ENCODE measurements around the gene DMBX1. TPM values are rescaled to one million over a fixed set of nuclear protein-coding genes. Genes with fewer than 3 reads are reported as not detected.
A peak's percentile ranks its signal among the peaks of the same experiment; 100 is the strongest.

The DMBX1 gene
- polyA plus RNA-seq, 1 of the 3 experiments (the other 2 are of a cell fraction): not detected

GRCh38 chr1:46526691-46527291 lies 37.2 kb downstream of the DMBX1 start:
- CTCF ChIA-PET: interaction anchor here (0.6 to 17.9 kb wide), 29 partner anchors 9 to 198 kb away, joined by 3 to 496 read pairs (median 6); partner anchors contain the start of gene EFCAB14
- peaks cover 12% of the 10 kb centered on the region for H3F3A ChIP-seq (replicated peaks; ENCODE audit: insufficient read depth)
- no peak overlapping the region for H3K27ac ChIP-seq (ENCODE audit: low read depth in 2 of 2, low read length in 1 of 2)
- 57% methylated on average over 8 of the region's 14 CpGs for WGBS (ENCODE audit: low lambda C conversion rate)
- no peaks in the 10 kb centered on the region for H3K79me2 ChIP-seq (ENCODE audit: insufficient read depth)
- TF ChIP-seq MEF2A (IDR thresholded peaks at IDR 0.05; ENCODE audit: borderline replicate concordance, low read depth): no peak
- TF ChIP-seq GATA2 (CRISPR knock-in tag; IDR thresholded peaks at IDR 0.05): no peak
- TF ChIP-seq RAD21 (IDR thresholded peaks at IDR 0.05; ENCODE audit: low read length): no peak
- TF ChIP-seq SIN3A (IDR thresholded peaks at IDR 0.05; ENCODE audit: borderline replicate concordance, low read depth, low read length): no peak
- TF ChIP-seq NRF1 (IDR thresholded peaks at IDR 0.05; ENCODE audit: low read depth, low read length): no peak
- TF ChIP-seq YY1 (IDR thresholded peaks at IDR 0.05; ENCODE audit: low read depth): no peak
- no peak for TF ChIP-seq TAF1 (IDR thresholded peaks at IDR 0.05; ENCODE audit: borderline replicate concordance, low read depth, low read length)
- TF ChIP-seq TCF12 (IDR thresholded peaks at IDR 0.05): no peak
- TF ChIP-seq, protein P1, sequence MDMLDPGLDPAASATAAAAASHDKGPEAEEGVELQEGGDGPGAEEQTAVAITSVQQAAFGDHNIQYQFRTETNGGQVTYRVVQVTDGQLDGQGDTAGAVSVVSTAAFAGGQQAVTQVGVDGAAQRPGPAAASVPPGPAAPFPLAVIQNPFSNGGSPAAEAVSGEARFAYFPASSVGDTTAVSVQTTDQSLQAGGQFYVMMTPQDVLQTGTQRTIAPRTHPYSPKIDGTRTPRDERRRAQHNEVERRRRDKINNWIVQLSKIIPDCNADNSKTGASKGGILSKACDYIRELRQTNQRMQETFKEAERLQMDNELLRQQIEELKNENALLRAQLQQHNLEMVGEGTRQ (IDR thresholded peaks at IDR 0.05; ENCODE audit: borderline replicate concordance, low read depth, low read length): no peak
- no peak for TF ChIP-seq FOXM1 (IDR thresholded peaks at IDR 0.05; ENCODE audit: low read depth)
- no peak for TF ChIP-seq NFIC (IDR thresholded peaks at IDR 0.05; ENCODE audit: borderline replicate concordance)
- H3K4me2 ChIP-seq: no peak overlapping the region
- no peak overlapping the region for H2AFZ ChIP-seq (ENCODE audit: low read depth)
- POLR2A ChIA-PET: no interaction called here
- DNase-seq: no peak
- H3K9me3 ChIP-seq: no peaks in the 10 kb centered on the region
- no peak overlapping the region for H3K4me3 ChIP-seq (ENCODE audit: low read depth in 2 of 2, low read length in 1 of 2)
- H3K4me1 ChIP-seq (ENCODE audit: control insufficient read depth in 1 of 2, insufficient read depth in 2 of 2, low read depth in 1 of 2, low read length in 1 of 2): peaks cover 0 to 13% of the 10 kb centered on the region in 2 experiments; a peak in 1 of 4 replicates
- H3K9ac ChIP-seq: no peak overlapping the region
- H3K27me3 ChIP-seq (ENCODE audit: insufficient read depth): no peaks in the 10 kb centered on the region; the same call in 1 of the 2 replicates
- H4K20me1 ChIP-seq (ENCODE audit: insufficient read depth): no peaks in the 10 kb centered on the region
- no peaks in the 10 kb centered on the region for H3K36me3 ChIP-seq (replicated peaks in 1 of 2; ENCODE audit: control insufficient read depth in 1 of 2, insufficient read depth in 2 of 2, low read length in 1 of 2)
- H3K9me2 ChIP-seq: no peaks in the 10 kb centered on the region

DNA sequence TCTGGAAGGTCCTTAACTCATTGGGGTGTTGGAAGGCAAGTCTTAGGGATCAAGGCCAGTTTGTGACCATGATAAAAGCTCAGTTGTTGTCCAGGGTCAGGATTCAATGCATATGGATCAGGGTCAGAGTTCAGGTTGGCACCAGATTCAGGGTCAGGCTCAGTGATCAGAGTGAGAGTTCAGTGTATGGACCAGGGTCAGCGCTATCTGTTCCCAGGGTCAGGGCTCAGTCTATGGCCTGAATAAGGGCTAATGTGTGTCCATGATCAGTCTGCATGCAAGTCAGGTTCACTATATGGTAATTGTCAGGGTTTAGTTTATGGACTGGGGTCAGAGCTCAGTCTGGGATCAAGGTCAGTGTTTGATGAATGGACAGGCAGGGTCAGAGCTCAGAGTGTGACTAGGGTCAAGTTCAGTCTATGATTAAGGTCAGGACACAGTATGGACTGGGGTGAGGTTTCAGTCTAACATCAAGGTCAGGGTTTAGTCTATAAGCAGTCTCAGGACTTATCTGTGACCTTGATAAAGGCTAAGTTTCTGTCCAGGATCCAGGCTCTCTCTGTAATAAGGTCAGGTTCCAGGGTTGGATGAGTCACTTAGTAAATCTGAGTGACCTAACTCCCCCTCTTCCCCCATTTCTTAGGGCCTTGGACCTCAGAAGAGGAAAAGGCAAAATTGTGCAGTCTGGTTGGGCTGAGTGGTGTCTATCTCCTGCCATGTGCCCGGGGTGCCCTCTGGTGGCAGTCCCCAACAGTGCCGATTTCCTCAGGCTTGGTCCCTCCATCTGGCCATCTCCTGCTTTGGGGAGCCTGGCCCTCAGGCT lies 38.0 kb downstream of the DMBX1 start:
- CTCF ChIA-PET: interaction anchor here (0.6 to 17.9 kb wide), 48 partner anchors 8 to 665 kb away, joined by 3 to 496 read pairs (median 5); partner anchors contain the start of genes DMBX1 and EFCAB14
- DNase-seq: peak; percentile 90
- 29% methylated on average over 3 of the region's 3 CpGs for WGBS (ENCODE audit: low lambda C conversion rate)
- Histone ChIP-seq H2AFZ (ENCODE audit: low read depth) (no peak overlapping the region), H4K20me1 (ENCODE audit: insufficient read depth) (no peaks in the 10 kb centered on the region), H3K36me3 (replicated peaks in 1 of 2; ENCODE audit: control insufficient read depth in 1 of 2, insufficient read depth in 2 of 2, low read length in 1 of 2) (no peaks in the 10 kb centered on the region), H3K9me2 (no peaks in the 10 kb centered on the region), H3K4me1 (ENCODE audit: control insufficient read depth in 1 of 2, insufficient read depth in 2 of 2, low read depth in 1 of 2, low read length in 1 of 2) (peaks cover 0 to 4% of the 10 kb centered on the region in 2 experiments; a peak in 1 of 4 replicates), H3K27me3 (ENCODE audit: insufficient read depth) (no peaks in the 10 kb centered on the region; the same call in 1 of the 2 replicates), H3K4me2 (no peak overlapping the region), H3K9ac (no peak overlapping the region), H3F3A (replicated peaks; ENCODE audit: insufficient read depth) (peaks cover 3% of the 10 kb centered on the region), H3K27ac (ENCODE audit: low read depth in 2 of 2, low read length in 1 of 2) (no peak overlapping the region), H3K9me3 (no peaks in the 10 kb centered on the region), H3K79me2 (ENCODE audit: insufficient read depth) (no peaks in the 10 kb centered on the region), H3K4me3 (ENCODE audit: low read depth in 2 of 2, low read length in 1 of 2) (no peak overlapping the region; a peak in 1 of 4 replicates)
- TF ChIP-seq RCOR1 (IDR thresholded peaks at IDR 0.05; ENCODE audit: low read length): no peak
- peak; percentile 22 for TF ChIP-seq CHD2 (IDR thresholded peaks at IDR 0.05; ENCODE audit: low read length, partially characterized antibody)
- TF ChIP-seq SMC3 (IDR thresholded peaks at IDR 0.05; ENCODE audit: low read depth, low read length): peak; percentile 100
- peak; percentile 98 for TF ChIP-seq RAD21 (IDR thresholded peaks at IDR 0.05; ENCODE audit: low read length)
- peak; percentile 93 for TF ChIP-seq CTCF (IDR thresholded peaks at IDR 0.05)
- POLR2A ChIA-PET: interaction anchor here (0.9 kb wide), 1 partner anchor 11 kb away, joined by 4 read pairs; no protein-coding TSS in a partner anchor
